Esophagus muscularis mucosa (tissue), 3 donors: ENCODE data around the gene SUPT3H.

Experiments
- POLR2A ChIP-seq: fragments of 450-650 bp; IDR thresholded peaks from one replicate; pipeline ENCODE4 v1.6.1; 2017; ENCODE audit warnings: antibody characterized with exemption, moderate library complexity, mild to moderate bottlenecking, low read depth
- TF ChIP-seq, protein P1 (sequence below), 3 experiments: fragments of 200-600 bp in 2 of 3; fragments of 450-650 bp in 1 of 3; sonication (generic) in 2 of 3; IDR thresholded peaks; one replicate each; pipeline ENCODE4 v1.5.1; 2017 to 2019; ENCODE audit warnings: antibody characterized with exemption in 3 of 3, mild to moderate bottlenecking in 2 of 3, moderate library complexity in 1 of 3

DNA sequence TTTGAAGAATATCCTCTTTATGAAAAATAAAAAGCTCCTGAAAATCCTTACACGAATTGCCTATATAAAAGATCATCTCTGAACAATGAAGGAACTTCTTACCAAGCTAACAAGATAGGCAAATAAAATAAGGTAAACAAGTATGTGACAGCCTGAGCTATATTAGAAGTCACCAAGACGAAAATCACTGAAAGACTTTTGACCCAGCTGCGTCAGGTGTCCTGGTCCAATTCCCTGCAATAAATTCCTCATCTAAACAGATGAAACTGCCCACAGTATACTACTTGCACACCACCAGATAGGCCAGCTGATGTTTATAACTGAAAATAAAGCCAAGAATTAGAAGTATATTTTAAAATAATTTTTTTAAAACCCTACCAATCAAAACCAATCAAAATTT is 117.0 kb downstream of the SUPT3H start:
- TF ChIP-seq, protein P1, sequence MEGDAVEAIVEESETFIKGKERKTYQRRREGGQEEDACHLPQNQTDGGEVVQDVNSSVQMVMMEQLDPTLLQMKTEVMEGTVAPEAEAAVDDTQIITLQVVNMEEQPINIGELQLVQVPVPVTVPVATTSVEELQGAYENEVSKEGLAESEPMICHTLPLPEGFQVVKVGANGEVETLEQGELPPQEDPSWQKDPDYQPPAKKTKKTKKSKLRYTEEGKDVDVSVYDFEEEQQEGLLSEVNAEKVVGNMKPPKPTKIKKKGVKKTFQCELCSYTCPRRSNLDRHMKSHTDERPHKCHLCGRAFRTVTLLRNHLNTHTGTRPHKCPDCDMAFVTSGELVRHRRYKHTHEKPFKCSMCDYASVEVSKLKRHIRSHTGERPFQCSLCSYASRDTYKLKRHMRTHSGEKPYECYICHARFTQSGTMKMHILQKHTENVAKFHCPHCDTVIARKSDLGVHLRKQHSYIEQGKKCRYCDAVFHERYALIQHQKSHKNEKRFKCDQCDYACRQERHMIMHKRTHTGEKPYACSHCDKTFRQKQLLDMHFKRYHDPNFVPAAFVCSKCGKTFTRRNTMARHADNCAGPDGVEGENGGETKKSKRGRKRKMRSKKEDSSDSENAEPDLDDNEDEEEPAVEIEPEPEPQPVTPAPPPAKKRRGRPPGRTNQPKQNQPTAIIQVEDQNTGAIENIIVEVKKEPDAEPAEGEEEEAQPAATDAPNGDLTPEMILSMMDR (IDR thresholded peaks at IDR 0.05): no peak
- no peak for TF ChIP-seq POLR2A
